ENCODE data around the gene TULP3. TPM values are rescaled to one million over a fixed set of nuclear protein-coding genes. Genes with fewer than 3 reads are reported as not detected.

TULP3 gene, protein sequence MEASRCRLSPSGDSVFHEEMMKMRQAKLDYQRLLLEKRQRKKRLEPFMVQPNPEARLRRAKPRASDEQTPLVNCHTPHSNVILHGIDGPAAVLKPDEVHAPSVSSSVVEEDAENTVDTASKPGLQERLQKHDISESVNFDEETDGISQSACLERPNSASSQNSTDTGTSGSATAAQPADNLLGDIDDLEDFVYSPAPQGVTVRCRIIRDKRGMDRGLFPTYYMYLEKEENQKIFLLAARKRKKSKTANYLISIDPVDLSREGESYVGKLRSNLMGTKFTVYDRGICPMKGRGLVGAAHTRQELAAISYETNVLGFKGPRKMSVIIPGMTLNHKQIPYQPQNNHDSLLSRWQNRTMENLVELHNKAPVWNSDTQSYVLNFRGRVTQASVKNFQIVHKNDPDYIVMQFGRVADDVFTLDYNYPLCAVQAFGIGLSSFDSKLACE
- polyA plus RNA-seq (2011; rRNA removed) (41.6 and 48.7 TPM in 2 replicates), polyA minus RNA-seq (2011; rRNA and poly(A)+ RNA removed) (35.4 and 39.4 TPM in 2 replicates)

DNA sequence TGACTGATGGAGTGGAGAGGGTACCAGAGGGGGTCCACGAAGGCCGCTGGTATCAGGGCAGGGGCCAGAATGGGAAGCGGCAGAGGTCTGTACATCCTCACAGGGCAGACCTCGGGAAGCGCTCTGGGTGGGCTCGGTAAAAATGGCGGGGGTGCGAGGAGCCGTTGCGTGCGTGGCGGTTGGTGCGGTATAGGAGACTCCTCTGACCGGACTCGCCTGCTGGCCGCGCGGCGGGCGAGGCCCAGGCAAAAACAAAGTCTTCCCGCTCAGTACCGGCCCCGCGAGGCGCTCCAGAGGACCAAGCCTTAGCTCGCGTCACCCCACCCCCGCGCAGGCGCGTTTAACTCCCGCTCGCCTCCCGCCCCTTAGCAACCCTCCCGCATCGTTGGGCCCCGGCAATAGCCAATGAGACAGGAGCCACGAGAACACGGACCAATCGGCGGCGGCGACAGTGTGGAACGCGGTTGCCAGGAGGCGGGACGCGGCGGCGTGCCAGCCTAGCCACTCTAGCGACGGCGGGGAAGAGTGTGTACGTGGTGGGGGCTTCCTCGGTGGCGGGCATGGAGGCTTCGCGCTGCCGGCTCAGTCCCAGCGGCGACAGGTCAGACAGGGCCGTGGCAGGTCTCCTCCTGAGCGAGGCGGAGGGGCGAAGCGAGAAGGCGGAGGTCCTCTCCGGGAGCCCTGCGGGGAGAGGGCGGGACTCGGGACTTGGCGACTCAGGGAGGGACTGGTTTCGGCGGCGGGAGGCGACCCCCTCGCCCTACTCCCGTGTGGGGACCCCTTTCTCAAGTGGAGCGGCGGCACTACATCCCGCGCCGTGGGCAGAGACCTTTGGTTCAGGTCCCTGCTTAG, at the start of gene TULP3:
TSS of gene TULP3 (plus strand) at position 504 of the 852 bp plus-strand sequence. CDS start at position 561, 57 bp downstream.
- TF ChIP-seq, protein P1, sequence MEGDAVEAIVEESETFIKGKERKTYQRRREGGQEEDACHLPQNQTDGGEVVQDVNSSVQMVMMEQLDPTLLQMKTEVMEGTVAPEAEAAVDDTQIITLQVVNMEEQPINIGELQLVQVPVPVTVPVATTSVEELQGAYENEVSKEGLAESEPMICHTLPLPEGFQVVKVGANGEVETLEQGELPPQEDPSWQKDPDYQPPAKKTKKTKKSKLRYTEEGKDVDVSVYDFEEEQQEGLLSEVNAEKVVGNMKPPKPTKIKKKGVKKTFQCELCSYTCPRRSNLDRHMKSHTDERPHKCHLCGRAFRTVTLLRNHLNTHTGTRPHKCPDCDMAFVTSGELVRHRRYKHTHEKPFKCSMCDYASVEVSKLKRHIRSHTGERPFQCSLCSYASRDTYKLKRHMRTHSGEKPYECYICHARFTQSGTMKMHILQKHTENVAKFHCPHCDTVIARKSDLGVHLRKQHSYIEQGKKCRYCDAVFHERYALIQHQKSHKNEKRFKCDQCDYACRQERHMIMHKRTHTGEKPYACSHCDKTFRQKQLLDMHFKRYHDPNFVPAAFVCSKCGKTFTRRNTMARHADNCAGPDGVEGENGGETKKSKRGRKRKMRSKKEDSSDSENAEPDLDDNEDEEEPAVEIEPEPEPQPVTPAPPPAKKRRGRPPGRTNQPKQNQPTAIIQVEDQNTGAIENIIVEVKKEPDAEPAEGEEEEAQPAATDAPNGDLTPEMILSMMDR (IDR thresholded peaks at IDR 0.05; ENCODE audit: low read depth, low read length), result 0 out of 2 replicates have a peak, but pooled peaks have one; percentile 18
- ChIA-PET POLR2A (interaction anchor here (0.5 to 1.6 kb wide), 3 partner anchors 14 to 199 kb away, joined by 3 to 15 read pairs (median 6); partner anchors contain the start of genes FOXM1 and RHNO1), CTCF (interaction anchor here (0.8 to 0.9 kb wide), 2 partner anchors 12 to 151 kb away, joined by 3 read pairs; no protein-coding TSS in a partner anchor)
- peak; percentile 93 for DNase-seq (ENCODE audit: low read depth, low spot score)
- Histone ChIP-seq H3K9me3 (ENCODE audit: control insufficient read depth, insufficient read depth, low read length) (peaks cover 3% of the 10 kb centered on the region; the same call in 1 of the 2 replicates), H3K4me3 (ENCODE audit: low read depth, low read length) (peak within 1 kb of the TSS; percentile 97), H3K27me3 (ENCODE audit: control insufficient read depth, insufficient read depth, low read length) (no peaks in the 10 kb centered on the region), H3K27ac (ENCODE audit: low read depth, low read length) (peak within 1 kb of the TSS; percentile 90)

DNA sequence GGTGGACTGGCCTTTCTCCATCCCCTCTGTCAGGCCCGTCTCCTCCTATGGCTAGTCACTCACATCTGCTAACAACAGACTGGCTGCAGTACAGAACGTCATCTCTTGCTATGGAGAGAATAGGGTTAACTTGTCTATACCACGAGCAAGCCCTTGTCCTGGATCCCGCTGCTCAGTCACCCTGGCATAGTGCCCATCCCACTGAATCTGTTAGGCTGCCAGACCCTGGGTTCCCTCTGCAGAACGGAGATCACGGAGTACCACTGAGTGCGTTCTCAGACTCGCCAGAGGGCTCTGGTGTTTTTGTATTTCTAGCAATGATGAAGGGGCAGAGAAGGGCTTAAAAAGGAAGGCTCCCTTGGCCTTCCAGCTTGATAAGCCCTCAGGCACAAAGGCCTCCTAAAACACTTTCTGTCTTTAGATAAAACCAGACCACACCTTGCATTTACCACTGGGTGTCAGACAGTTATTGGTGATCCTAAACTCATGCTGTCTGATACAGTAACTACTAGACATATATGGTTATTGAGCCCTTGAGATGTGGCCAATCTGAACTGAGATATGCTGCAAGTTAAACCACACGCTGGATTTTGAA, 49.5 kb upstream of the TULP3 start:
- no peak overlapping the region for H3K4me3 ChIP-seq (ENCODE audit: low read depth, low read length)
- no peaks in the 10 kb centered on the region for H3K27me3 ChIP-seq (ENCODE audit: control insufficient read depth, insufficient read depth, low read length)
- TF ChIP-seq, protein P1 (IDR thresholded peaks at IDR 0.05; ENCODE audit: low read depth, low read length), result no peak
- ChIA-PET POLR2A (no interaction called here), CTCF (interaction anchor here (1.6 kb wide), 1 partner anchor 13 kb away, joined by 4 read pairs; no protein-coding TSS in a partner anchor)
- H3K9me3 ChIP-seq (ENCODE audit: control insufficient read depth, insufficient read depth, low read length), result no peaks in the 10 kb centered on the region
- no peak for DNase-seq (ENCODE audit: low read depth, low spot score)
- H3K27ac ChIP-seq (ENCODE audit: low read depth, low read length), result no peak overlapping the region

DNA sequence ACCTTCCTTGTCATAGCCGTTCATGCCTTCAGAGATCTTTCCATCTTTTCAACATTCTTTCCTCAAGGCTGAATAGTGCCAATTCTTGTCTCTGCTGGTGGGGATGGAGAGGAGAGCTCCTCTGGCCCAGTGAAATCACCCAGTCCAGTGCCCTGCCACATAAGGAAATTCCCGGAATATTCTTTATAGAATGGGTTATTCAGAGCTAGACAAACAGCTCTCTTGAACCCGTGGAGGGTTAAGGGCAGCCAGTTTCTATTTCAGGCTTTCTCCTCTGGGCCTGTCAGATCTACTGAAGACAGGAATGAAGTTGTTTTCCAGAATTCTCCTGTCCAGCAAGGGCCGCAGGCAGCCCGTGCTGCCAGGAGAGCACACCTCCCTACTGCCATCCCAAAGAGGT, 47.7 kb upstream of the TULP3 start:
- Histone ChIP-seq H3K9me3 (ENCODE audit: control insufficient read depth, insufficient read depth, low read length) (no peaks in the 10 kb centered on the region), H3K4me3 (ENCODE audit: low read depth, low read length) (no peak overlapping the region), H3K27ac (ENCODE audit: low read depth, low read length) (no peak overlapping the region), H3K27me3 (ENCODE audit: control insufficient read depth, insufficient read depth, low read length) (no peaks in the 10 kb centered on the region)
- POLR2A ChIA-PET, result no interaction called here
- DNase-seq (ENCODE audit: low read depth, low spot score), result no peak
- CTCF ChIA-PET, result interaction anchor here (1.1 kb wide), 1 partner anchor 9 kb away, joined by 3 read pairs; no protein-coding TSS in a partner anchor
- TF ChIP-seq, protein P1 (IDR thresholded peaks at IDR 0.05; ENCODE audit: low read depth, low read length), result no peak

DNA sequence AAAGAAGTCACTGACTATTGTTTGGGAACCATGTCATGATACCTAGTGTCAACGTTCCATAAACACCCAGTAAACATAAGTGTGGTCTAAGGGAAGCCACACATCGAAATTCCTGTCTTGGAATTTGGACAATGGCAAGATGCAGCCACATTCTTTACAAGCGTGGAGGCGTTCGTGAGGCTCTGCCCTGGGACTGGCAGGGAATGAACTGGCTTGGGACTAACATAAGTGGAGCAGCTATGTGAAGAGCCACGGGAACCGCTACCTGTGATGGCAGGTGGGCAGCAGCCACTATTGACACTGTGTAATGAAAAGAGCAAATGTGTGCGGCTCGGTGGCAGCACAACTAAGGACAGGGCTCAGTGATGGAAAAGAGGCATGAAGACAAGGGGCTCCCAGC, 45.9 kb upstream of the TULP3 start:
- DNase-seq (ENCODE audit: low read depth, low spot score), result no peak
- H3K4me3 ChIP-seq (ENCODE audit: low read depth, low read length), result no peak overlapping the region
- TF ChIP-seq, protein P1 (IDR thresholded peaks at IDR 0.05; ENCODE audit: low read depth, low read length), result no peak
- peak overlapping the region; percentile 47 for H3K27ac ChIP-seq (ENCODE audit: low read depth, low read length)
- H3K9me3 ChIP-seq (ENCODE audit: control insufficient read depth, insufficient read depth, low read length), result no peaks in the 10 kb centered on the region
- ChIA-PET CTCF (interaction anchor here (1.1 to 3.1 kb wide), 5 partner anchors 9 to 196 kb away, joined by 3 to 22 read pairs (median 7); partner anchors contain the start of gene NRIP2), POLR2A (interaction anchor here (0.6 to 1.2 kb wide), 3 partner anchors 13 to 446 kb away, joined by 4 read pairs; partner anchors contain the start of genes FOXM1 and RHNO1)
- H3K27me3 ChIP-seq (ENCODE audit: control insufficient read depth, insufficient read depth, low read length), result no peaks in the 10 kb centered on the region

All from AG04450 (cell line).